GDM1 (cell line): Measurements from ENCODE around the gene C17orf67.
A peak's percentile ranks its signal among the peaks of the same experiment; 100 is the strongest.
"Not testable (repeated sequence)": the region's sequence is repeated elsewhere in the genome, so short reads cannot be mapped to it uniquely, and the experiment has no call there.

Source experiments
- DNase-seq: peaks from one replicate; lab custom pipeline; 2025; lab: John Stamatoyannopoulos, UW

The C17orf67 gene

GRCh38 chr17:56773124-56773523, 60.6 kb downstream of the C17orf67 start:
- no peak for DNase-seq

GRCh38 chr17:56772442-56772841, 61.3 kb downstream of the C17orf67 start:
- no peak for DNase-seq

- no peak for DNase-seq
Measured at GRCh38 chr17:56771975-56772374, 61.7 kb downstream of the C17orf67 start.

GRCh38 chr17:56771563-56771962, 62.2 kb downstream of the C17orf67 start:
- no peak for DNase-seq

- DNase-seq, result no peak
Measured at GRCh38 chr17:56770427-56770826, 63.3 kb downstream of the C17orf67 start.

GRCh38 chr17:56765449-56765848, 68.3 kb downstream of the C17orf67 start:
- no peak for DNase-seq

GRCh38 chr17:56762988-56763387, 70.7 kb downstream of the C17orf67 start:
- no peak for DNase-seq

GRCh38 chr17:56762144-56762543, 71.6 kb downstream of the C17orf67 start:
- DNase-seq, result no peak

GRCh38 chr17:56761387-56761786, 72.3 kb downstream of the C17orf67 start:
- DNase-seq, result no peak

- not testable (repeated sequence) for DNase-seq
Measured at GRCh38 chr17:56757611-56758010, 76.1 kb downstream of the C17orf67 start.

GRCh38 chr17:56756536-56756935, 77.2 kb downstream of the C17orf67 start:
- no peak for DNase-seq

GRCh38 chr17:56755310-56755709, 78.4 kb downstream of the C17orf67 start:
- no peak for DNase-seq

GRCh38 chr17:56754523-56755208, 79.1 kb downstream of the C17orf67 start:
- DNase-seq, result peak; percentile 72

- DNase-seq, result no peak
Measured at GRCh38 chr17:56752263-56752836, 81.4 kb downstream of the C17orf67 start.

GRCh38 chr17:56751145-56751738, 82.5 kb downstream of the C17orf67 start:
- DNase-seq, result no peak

GRCh38 chr17:56744721-56745120, 89.0 kb downstream of the C17orf67 start:
- no peak for DNase-seq

GRCh38 chr17:56742601-56743000, 91.1 kb downstream of the C17orf67 start:
- no peak for DNase-seq
